ENCODE data around the gene PADI3.

DNA sequence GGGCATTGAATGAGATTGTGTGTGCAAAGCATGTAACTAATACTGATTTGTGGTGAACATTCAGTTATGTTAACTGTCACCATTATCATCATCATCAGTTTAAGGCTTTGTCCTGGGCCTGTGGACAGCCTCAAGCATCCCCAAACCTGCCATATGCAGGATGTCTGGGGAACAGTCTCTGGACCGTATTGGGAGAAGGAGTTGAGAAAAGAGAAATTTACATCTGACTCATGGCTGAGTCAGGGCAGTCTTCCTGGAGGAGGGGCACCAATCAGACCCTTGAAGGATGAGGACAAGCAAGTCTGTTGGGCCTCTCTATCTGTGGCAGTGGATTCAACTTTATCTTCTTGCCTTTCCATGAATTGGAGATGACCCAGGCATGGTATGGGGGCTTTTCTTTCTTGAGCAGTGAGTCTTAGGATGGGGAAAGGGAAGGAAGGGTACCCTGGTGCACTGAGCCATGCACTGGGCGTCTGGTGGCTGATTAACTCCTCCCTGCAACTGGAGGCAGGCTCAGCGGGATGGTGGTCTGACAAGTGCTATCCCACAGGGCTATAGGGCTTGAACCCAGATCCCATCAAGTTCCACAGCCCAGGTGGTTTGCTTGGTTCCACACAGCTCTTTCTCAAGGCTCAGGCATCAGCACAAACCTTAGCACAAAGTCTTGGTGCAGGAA, 2.9 kb downstream of the PADI3 start:
- no peak for TF ChIP-seq EZH2 (IDR thresholded peaks at IDR 0.05)
- TF ChIP-seq POLR2AphosphoS5 (IDR thresholded peaks at IDR 0.05; ENCODE audit: borderline replicate concordance, low read depth, low read length): no peak
- no peak for TF ChIP-seq FOXP2 (optimal IDR thresholded peaks at IDR 0.05; ENCODE audit: control extremely low read depth, extremely low read length, insufficient read depth)
